DND-41 (cell line): ENCODE data around the gene PSG6.
"Not testable (repeated sequence)": the region's sequence is repeated elsewhere in the genome, so short reads cannot be mapped to it uniquely, and the experiment has no call there.

Experiments used
- EZH2 ChIP-seq: IDR thresholded peaks from 3 replicates; pipeline ENCODE4 v1.6.1; 2012; ENCODE audit warnings: borderline replicate concordance, low read depth, mild to moderate bottlenecking, moderate library complexity, low read length, inconsistent platforms; ENCODE audit not compliant: severe bottlenecking
- TF ChIP-seq, protein P1 (sequence below): IDR thresholded peaks from 2 replicates; pipeline ENCODE4 v1.5.1; 2012; ENCODE audit warnings: borderline replicate concordance, low read length, moderate library complexity, mild to moderate bottlenecking; ENCODE audit not compliant: poor library complexity, severe bottlenecking; ENCODE audit errors: extremely low read depth

DNA sequence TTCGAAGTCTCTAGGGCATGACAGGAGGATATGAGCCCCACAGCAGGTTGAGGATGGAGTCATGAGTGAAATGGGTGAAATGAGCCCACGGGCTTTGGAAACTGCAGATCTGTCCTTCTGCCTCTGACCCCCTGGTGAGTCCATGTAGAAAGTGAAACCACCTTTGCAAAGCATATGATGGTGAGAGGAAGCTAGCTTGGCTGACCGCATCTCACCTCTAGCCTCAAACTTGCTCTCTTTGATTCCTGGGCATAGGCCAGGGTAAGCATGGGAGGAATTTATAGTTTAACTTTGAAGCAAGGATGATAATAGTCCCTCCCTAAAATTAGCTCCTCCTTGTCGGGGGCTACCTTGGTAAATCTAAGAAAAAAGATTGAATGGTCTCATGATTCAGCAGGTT is 34.4 kb upstream of the PSG6 start:
- TF ChIP-seq, protein P1, sequence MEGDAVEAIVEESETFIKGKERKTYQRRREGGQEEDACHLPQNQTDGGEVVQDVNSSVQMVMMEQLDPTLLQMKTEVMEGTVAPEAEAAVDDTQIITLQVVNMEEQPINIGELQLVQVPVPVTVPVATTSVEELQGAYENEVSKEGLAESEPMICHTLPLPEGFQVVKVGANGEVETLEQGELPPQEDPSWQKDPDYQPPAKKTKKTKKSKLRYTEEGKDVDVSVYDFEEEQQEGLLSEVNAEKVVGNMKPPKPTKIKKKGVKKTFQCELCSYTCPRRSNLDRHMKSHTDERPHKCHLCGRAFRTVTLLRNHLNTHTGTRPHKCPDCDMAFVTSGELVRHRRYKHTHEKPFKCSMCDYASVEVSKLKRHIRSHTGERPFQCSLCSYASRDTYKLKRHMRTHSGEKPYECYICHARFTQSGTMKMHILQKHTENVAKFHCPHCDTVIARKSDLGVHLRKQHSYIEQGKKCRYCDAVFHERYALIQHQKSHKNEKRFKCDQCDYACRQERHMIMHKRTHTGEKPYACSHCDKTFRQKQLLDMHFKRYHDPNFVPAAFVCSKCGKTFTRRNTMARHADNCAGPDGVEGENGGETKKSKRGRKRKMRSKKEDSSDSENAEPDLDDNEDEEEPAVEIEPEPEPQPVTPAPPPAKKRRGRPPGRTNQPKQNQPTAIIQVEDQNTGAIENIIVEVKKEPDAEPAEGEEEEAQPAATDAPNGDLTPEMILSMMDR = not testable (repeated sequence)
- not testable (repeated sequence) for TF ChIP-seq EZH2
